ENCODE results near the gene L3MBTL4. TPM values are rescaled to one million over a fixed set of nuclear protein-coding genes. Genes with fewer than 3 reads are reported as not detected.
A peak's percentile ranks its signal among the peaks of the same experiment; 100 is the strongest.
"Not testable (repeated sequence)": the region's sequence is repeated elsewhere in the genome, so short reads cannot be mapped to it uniquely, and the experiment has no call there.

L3MBTL4 gene
- total RNA-seq, 1 experiment from 2014 or later, result 1.4 TPM

DNA sequence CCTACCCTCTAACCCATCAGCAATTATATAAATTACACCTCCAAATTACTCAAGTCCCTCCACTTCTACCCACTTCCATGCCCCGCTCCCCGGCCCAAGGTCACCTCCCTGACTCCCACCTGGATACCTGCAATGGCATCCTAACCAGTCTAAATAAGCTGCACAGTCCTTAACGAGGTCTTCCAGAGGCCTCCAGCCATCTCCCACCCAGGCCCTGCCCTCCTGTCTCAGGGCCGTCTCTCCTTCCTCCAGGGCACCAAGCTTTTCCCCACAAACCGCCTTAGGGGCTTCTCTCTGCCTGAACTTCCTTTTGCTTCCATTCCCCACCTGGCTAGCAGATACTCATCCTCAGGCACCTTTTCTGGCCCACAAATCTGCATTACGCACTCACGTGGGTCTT lies 4.8 kb downstream of the L3MBTL4 start:
- Mint-ChIP-seq H3K27ac (no peak overlapping the region), H3K9me3 (no peaks in the 10 kb centered on the region), H3K4me1 (peaks cover 21% of the 10 kb centered on the region), H3K27me3 (ENCODE audit: low read depth) (peaks cover 21% of the 10 kb centered on the region), H3K36me3 (no peaks in the 10 kb centered on the region), H3K4me3 (no peak overlapping the region)
- ChIA-PET CTCF (interaction anchor here (1.4 kb wide), 1 partner anchor 8 kb away, joined by 6 read pairs; no protein-coding TSS in a partner anchor), POLR2A (no interaction called here)
- TF ChIP-seq ZNF396 (CRISPR knock-in tag; IDR thresholded peaks at IDR 0.05; ENCODE audit: borderline replicate concordance), result no peak
- TF ChIP-seq SMAD4 (CRISPR knock-in tag; IDR thresholded peaks at IDR 0.05), result no peak
- TF ChIP-seq, protein P1, sequence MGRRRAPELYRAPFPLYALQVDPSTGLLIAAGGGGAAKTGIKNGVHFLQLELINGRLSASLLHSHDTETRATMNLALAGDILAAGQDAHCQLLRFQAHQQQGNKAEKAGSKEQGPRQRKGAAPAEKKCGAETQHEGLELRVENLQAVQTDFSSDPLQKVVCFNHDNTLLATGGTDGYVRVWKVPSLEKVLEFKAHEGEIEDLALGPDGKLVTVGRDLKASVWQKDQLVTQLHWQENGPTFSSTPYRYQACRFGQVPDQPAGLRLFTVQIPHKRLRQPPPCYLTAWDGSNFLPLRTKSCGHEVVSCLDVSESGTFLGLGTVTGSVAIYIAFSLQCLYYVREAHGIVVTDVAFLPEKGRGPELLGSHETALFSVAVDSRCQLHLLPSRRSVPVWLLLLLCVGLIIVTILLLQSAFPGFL (CRISPR knock-in tag; IDR thresholded peaks at IDR 0.05; ENCODE audit: borderline replicate concordance), result no peak
- TF ChIP-seq, protein P2, sequence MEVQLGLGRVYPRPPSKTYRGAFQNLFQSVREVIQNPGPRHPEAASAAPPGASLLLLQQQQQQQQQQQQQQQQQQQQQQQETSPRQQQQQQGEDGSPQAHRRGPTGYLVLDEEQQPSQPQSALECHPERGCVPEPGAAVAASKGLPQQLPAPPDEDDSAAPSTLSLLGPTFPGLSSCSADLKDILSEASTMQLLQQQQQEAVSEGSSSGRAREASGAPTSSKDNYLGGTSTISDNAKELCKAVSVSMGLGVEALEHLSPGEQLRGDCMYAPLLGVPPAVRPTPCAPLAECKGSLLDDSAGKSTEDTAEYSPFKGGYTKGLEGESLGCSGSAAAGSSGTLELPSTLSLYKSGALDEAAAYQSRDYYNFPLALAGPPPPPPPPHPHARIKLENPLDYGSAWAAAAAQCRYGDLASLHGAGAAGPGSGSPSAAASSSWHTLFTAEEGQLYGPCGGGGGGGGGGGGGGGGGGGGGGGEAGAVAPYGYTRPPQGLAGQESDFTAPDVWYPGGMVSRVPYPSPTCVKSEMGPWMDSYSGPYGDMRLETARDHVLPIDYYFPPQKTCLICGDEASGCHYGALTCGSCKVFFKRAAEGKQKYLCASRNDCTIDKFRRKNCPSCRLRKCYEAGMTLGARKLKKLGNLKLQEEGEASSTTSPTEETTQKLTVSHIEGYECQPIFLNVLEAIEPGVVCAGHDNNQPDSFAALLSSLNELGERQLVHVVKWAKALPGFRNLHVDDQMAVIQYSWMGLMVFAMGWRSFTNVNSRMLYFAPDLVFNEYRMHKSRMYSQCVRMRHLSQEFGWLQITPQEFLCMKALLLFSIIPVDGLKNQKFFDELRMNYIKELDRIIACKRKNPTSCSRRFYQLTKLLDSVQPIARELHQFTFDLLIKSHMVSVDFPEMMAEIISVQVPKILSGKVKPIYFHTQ (CRISPR knock-in tag; IDR thresholded peaks at IDR 0.05), result no peak
- no peak for TF ChIP-seq ETV6 (CRISPR knock-in tag; IDR thresholded peaks at IDR 0.05)
- TF ChIP-seq ESRRA (CRISPR knock-in tag; IDR thresholded peaks at IDR 0.05; ENCODE audit: borderline replicate concordance), result no peak
- TF ChIP-seq, protein P3, sequence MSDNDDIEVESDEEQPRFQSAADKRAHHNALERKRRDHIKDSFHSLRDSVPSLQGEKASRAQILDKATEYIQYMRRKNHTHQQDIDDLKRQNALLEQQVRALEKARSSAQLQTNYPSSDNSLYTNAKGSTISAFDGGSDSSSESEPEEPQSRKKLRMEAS (CRISPR knock-in tag; IDR thresholded peaks at IDR 0.05), result no peak
- TF ChIP-seq, protein P4, sequence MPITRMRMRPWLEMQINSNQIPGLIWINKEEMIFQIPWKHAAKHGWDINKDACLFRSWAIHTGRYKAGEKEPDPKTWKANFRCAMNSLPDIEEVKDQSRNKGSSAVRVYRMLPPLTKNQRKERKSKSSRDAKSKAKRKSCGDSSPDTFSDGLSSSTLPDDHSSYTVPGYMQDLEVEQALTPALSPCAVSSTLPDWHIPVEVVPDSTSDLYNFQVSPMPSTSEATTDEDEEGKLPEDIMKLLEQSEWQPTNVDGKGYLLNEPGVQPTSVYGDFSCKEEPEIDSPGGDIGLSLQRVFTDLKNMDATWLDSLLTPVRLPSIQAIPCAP (CRISPR knock-in tag; IDR thresholded peaks at IDR 0.05), result no peak
- no peak for TF ChIP-seq HMGA2 (CRISPR knock-in tag; IDR thresholded peaks at IDR 0.05)
- DNase-seq (ENCODE audit: low spot score), result no peak
- ATAC-seq, result no peak

DNA sequence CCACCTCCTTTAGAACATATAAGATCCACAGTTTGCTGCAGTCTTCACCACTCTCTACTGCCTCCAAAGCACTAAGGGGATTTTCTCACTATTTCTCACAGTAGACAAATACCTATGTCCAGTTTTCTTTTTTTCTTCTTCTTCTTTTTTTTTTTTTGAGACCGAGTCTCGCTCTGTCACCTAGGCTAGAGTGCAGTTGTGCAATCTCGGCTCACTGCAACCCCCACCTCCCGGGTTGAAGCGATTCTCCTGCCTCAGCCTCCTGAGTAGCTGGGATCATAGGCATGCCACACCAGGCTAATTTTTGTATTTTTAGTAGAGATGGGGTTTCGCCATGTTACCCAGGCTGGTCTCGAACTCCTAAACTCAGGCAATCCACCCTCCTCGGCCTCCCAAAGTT lies 6.2 kb downstream of the L3MBTL4 start:
- H3K36me3 Mint-ChIP-seq; H3K4me3 Mint-ChIP-seq; ATAC-seq; CTCF ChIA-PET; DNase-seq (ENCODE audit: low spot score); H3K9me3 Mint-ChIP-seq; POLR2A ChIA-PET; H3K27ac Mint-ChIP-seq: not testable (repeated sequence)
- H3K4me1 Mint-ChIP-seq, result peaks cover 19% of the 10 kb centered on the region
- H3K27me3 Mint-ChIP-seq (ENCODE audit: low read depth), result peaks cover 16% of the 10 kb centered on the region

DNA sequence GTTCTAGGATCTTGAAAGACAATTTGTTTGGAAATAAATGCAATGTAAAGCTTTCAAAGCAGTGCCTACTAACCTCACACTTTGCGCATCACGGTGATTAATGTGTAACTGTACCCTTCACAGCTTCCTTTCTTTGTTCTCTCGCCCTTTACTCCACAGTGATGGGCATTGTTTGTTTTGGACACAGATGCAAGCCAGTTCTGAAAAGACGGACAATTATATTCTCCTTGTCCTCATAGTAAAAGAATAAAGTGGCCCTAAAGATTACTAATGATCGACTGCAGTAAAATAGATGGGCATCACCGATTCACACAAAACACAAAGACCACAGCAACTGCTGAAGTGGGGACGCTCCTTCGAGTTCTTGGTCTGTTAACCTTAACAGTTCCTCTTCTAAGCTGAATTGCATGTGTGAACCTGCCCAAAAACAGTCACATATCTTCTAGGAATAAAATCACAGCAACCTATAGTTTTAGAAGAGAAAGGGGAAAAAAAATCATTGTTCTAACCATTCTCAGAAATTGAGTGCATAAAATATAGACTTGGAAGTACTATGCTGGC lies 7.7 kb downstream of the L3MBTL4 start:
- no peaks in the 10 kb centered on the region for H3K9me3 Mint-ChIP-seq
- H3K36me3 Mint-ChIP-seq, result no peaks in the 10 kb centered on the region
- DNase-seq (ENCODE audit: low spot score), result no peak
- no peak overlapping the region for H3K4me3 Mint-ChIP-seq
- H3K4me1 Mint-ChIP-seq, result peaks cover 16% of the 10 kb centered on the region
- peaks cover under 1% of the 10 kb centered on the region; the same call in 1 of the 2 replicates for H3K27me3 Mint-ChIP-seq (ENCODE audit: low read depth)
- TF ChIP-seq, protein P5, sequence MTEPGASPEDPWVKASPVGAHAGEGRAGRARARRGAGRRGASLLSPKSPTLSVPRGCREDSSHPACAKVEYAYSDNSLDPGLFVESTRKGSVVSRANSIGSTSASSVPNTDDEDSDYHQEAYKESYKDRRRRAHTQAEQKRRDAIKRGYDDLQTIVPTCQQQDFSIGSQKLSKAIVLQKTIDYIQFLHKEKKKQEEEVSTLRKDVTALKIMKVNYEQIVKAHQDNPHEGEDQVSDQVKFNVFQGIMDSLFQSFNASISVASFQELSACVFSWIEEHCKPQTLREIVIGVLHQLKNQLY (CRISPR knock-in tag; IDR thresholded peaks at IDR 0.05), result no peak
- no peak for ATAC-seq
- no peak overlapping the region for H3K27ac Mint-ChIP-seq
- ChIA-PET CTCF (interaction anchor here (1.4 kb wide), 1 partner anchor 40 kb away, joined by 3 read pairs; no protein-coding TSS in a partner anchor), POLR2A (no interaction called here)

DNA sequence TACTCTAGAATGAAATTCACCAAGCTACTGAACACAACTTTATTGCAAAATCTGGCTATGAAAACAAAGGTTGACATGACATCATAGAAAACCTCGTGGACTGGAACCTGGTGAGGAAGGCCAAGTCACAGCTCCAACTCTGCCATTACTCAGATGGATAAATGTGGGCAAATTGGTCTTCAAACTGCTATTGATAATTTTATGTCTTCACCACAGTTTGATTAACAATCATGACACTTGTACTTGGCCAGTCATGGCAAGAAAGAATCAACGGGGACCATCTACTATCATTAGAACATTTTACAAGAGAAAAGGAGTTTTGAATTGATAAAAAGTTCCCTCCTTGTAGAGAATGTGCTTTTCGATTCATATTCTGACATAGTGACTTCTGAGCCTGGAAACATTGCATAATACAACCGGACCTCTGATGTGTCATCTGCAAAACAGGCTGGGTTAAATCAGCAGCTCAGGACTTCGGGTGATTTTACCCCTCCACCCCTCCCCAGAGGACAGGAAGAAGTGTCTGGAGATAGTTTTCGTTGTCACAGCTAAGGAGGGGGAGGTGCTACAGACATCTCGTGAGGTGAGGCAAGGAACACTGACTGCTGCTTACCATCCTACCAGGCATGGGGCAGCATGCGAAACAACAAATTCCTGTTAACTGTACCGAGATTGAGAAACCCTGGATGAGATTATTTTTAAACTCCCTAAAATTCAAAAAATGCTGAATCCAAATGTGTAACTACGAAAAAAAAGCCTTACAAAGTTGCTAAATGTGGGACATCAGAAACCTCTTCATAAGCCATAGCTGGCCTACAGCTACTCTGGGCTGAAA lies 8.4 kb downstream of the L3MBTL4 start:
- ChIA-PET POLR2A (interaction anchor here (1.4 kb wide), 1 partner anchor 7 kb away, joined by 3 read pairs; no protein-coding TSS in a partner anchor), CTCF (interaction anchor here (1.4 to 2.1 kb wide), 3 partner anchors 39 to 187 kb away, joined by 3 to 6 read pairs (median 6); no protein-coding TSS in a partner anchor)
- H3K4me3 Mint-ChIP-seq, result no peak overlapping the region
- TF ChIP-seq ZNF263 (CRISPR knock-in tag; IDR thresholded peaks at IDR 0.05; ENCODE audit: low read depth), result no peak
- TF ChIP-seq ZNF416 (CRISPR knock-in tag; IDR thresholded peaks at IDR 0.05), result no peak
- no peak for TF ChIP-seq SMAD3 (CRISPR knock-in tag; IDR thresholded peaks at IDR 0.05; ENCODE audit: borderline replicate concordance)
- peak; percentile 64 for TF ChIP-seq GABPB1 (CRISPR knock-in tag; IDR thresholded peaks at IDR 0.05)
- TF ChIP-seq, protein P4 (CRISPR knock-in tag; IDR thresholded peaks at IDR 0.05), result no peak
- peaks cover 16% of the 10 kb centered on the region for H3K4me1 Mint-ChIP-seq
- H3K9me3 Mint-ChIP-seq, result no peaks in the 10 kb centered on the region
- no peaks in the 10 kb centered on the region for H3K36me3 Mint-ChIP-seq
- H3K27me3 Mint-ChIP-seq (ENCODE audit: low read depth), result no peaks in the 10 kb centered on the region
- no peak overlapping the region for H3K27ac Mint-ChIP-seq
- no peak for DNase-seq (ENCODE audit: low spot score)
- peak; percentile 56; the same call in 1 of the 2 replicates for ATAC-seq

Data from WTC11 (cell line).